ENCODE measurements around the gene TMEM204. TPM values are rescaled to one million over a fixed set of nuclear protein-coding genes. Genes with fewer than 3 reads are reported as not detected.

TMEM204 gene
- total RNA-seq, 1 experiment from 2014 or later: not detected

DNA sequence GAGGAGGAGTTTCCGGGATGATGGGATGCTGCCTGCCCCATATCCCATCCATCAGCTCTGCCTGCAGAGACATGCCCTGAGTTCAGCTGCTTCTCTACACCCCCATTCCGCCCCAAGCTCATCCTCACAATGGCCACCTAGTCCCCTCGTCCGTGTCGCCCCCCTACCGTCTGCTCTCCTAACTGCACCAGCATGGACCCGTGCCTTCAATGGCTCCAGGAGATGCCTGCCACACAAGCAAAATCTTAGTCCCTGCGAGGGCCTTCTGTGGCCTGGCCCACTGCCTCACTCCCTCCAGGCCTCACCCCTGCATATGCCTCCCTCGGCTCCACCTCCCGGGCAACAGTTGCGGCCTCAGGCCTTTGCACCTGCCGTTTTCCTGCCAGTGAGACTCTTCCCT, 42.1 kb upstream of the TMEM204 start:
- no peak overlapping the region for H3K27ac ChIP-seq (ENCODE audit: low read length)
- DNase-seq: no peak
- no peaks in the 10 kb centered on the region for H3K27me3 ChIP-seq (ENCODE audit: low read length)
- H3K4me2 ChIP-seq (ENCODE audit: low read depth, low read length, poor library complexity, severe bottlenecking): no peak overlapping the region
- no peaks in the 10 kb centered on the region for H3K9me3 ChIP-seq (ENCODE audit: low read length)
- peaks cover 19% of the 10 kb centered on the region for H3K79me2 ChIP-seq (ENCODE audit: low read length)
- no peaks in the 10 kb centered on the region for H3K36me3 ChIP-seq (ENCODE audit: insufficient read depth, low read length)
- no peaks in the 10 kb centered on the region for H3K9me2 ChIP-seq (replicated peaks; ENCODE audit: insufficient read depth, low read length)
- no peak overlapping the region for H3K9ac ChIP-seq (ENCODE audit: low read length)
- H2AFZ ChIP-seq (ENCODE audit: low read length): no peak overlapping the region
- H3K4me1 ChIP-seq (ENCODE audit: low read length): peaks cover 19% of the 10 kb centered on the region
- H4K20me1 ChIP-seq (ENCODE audit: insufficient read depth, low read depth, low read length): no peaks in the 10 kb centered on the region
- H3K4me3 ChIP-seq (ENCODE audit: low read length): no peak overlapping the region

DNA sequence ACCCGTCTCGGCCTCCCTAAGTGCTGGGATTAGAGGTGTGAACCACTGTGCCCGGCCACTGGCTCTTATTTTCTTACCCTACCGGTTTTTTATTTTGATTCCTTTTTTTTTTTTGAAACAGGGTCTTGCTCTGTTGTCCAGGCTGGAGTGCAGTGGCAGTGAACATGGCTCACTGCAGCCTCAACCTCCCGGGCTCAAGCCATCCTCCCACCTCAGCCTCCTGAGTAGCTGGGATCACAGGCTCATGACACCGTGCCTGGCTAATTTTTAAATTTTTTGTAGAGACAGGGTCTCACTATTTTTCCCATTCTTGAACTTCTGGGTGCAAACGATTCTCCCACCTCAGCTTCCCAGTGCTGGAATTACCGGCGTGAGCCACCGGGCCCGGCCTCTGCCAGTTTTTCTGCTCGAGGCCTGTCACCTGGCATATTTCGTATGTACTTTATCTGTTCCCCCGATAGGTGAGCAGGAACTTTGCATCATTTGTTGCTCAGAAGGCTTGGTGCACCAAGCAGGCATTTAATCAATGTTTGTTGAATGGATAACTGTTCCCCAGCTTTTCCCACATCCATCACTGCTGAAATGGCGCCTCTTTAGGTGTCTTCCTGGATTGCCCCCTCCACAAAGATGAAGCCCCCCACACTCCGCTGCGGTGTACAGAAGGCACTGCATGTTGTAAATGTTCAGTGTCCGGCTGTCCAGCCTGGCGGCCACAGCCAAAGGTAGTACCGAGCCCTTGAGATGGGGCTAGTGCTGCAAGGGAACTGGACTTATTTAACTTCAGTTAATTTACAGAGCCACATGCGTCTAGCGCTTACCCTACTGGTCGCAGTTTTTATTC, 41.2 kb upstream of the TMEM204 start:
- no peaks in the 10 kb centered on the region for H3K9me2 ChIP-seq (replicated peaks; ENCODE audit: insufficient read depth, low read length)
- H3K27ac ChIP-seq (ENCODE audit: low read length): no peak overlapping the region
- DNase-seq: no peak
- peaks cover 19% of the 10 kb centered on the region for H3K4me1 ChIP-seq (ENCODE audit: low read length)
- peak overlapping the region; percentile 92 for H3K9ac ChIP-seq (ENCODE audit: low read length)
- H3K36me3 ChIP-seq (ENCODE audit: insufficient read depth, low read length): no peaks in the 10 kb centered on the region
- no peaks in the 10 kb centered on the region for H3K9me3 ChIP-seq (ENCODE audit: low read length)
- peak overlapping the region; percentile 95 for H2AFZ ChIP-seq (ENCODE audit: low read length)
- H3K4me2 ChIP-seq (ENCODE audit: low read depth, low read length, poor library complexity, severe bottlenecking): peak overlapping the region; percentile 92
- H3K4me3 ChIP-seq (ENCODE audit: low read length): peak overlapping the region; percentile 93
- peaks cover 19% of the 10 kb centered on the region for H3K79me2 ChIP-seq (ENCODE audit: low read length)
- no peaks in the 10 kb centered on the region for H3K27me3 ChIP-seq (ENCODE audit: low read length)
- H4K20me1 ChIP-seq (ENCODE audit: insufficient read depth, low read depth, low read length): no peaks in the 10 kb centered on the region

DNA sequence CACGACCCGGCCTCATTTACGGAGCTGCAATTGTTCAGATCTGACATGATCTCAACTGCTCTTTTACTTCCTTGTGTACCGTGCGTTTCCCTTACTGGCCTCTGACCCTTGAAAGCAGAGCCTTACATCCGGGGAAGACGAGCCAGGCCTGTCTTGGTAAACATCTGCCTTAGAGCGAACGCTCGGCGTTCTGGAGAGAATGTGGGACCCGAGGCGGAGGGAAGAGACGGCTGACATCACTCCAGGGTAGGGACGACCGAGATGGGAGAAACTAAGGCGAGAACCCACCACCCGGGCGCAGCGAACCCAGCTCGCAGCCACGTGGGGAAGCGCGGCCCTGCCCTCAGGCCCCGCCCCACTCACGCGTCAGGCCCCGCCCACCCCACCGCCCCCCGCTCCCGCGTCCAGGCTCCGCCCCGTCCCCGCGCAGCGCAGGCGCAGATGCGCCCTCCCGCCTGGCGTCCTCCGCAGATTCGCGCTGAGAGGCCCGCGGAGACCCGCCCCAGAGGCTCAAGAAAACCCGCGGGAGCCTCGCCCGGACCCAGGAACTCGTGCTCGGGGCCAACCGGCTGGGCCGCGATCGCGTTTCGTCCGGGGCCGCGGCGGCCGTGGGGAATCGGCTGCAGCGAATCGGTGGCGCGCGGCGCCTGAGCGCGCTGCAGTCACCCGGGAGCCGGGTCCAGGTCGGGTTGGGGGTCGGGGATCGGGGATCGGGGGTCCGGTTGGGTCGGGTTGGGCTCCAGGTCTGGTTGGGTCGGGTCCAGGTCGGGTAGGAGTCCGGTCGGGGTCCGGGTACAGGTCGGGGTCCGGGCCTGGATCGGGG, 40.3 kb upstream of the TMEM204 start, which contains the start of gene TELO2:
TELO2 (plus strand) TSS at position 438 of the 823 bp plus-strand sequence. CDS start 922 bp downstream, outside the sequence.
- Histone ChIP-seq H3K79me2 (ENCODE audit: low read length) (peaks cover 19% of the 10 kb centered on the region), H3K4me3 (ENCODE audit: low read length) (peak within 1 kb of the TSS; percentile 93), H3K4me1 (ENCODE audit: low read length) (peaks cover 19% of the 10 kb centered on the region), H3K9me2 (replicated peaks; ENCODE audit: insufficient read depth, low read length) (no peaks in the 10 kb centered on the region), H3K9me3 (ENCODE audit: low read length) (no peaks in the 10 kb centered on the region), H3K9ac (ENCODE audit: low read length) (peak within 1 kb of the TSS; percentile 92), H3K4me2 (ENCODE audit: low read depth, low read length, poor library complexity, severe bottlenecking) (peak within 1 kb of the TSS; percentile 92), H4K20me1 (ENCODE audit: insufficient read depth, low read depth, low read length) (no peaks in the 10 kb centered on the region), H3K27ac (ENCODE audit: low read length) (peak within 1 kb of the TSS; percentile 41; the same call in 1 of the 2 replicates), H3K36me3 (ENCODE audit: insufficient read depth, low read length) (no peaks in the 10 kb centered on the region), H3K27me3 (ENCODE audit: low read length) (no peaks in the 10 kb centered on the region), H2AFZ (ENCODE audit: low read length) (peak within 1 kb of the TSS; percentile 95)
- peak; percentile 93 for DNase-seq

DNA sequence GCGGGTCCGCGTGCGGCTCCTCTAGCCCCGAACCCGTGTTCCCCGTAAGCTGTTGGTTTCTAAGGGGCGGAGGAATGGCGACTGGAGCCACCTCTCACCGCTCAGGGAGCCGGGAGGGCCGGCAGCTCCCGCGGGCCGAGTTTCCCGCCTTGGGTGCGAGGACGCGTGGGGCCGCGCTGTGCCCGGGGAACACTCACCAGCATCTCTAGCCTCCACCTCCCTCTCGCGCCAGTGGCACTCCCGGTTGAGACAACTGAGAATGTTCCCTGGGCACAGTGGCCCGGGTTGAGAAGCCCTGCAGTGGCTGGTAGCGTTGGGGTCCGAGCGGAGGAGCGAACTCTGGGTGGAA, 39.7 kb upstream of the TMEM204 start:
- Histone ChIP-seq H3K27me3 (ENCODE audit: low read length) (no peaks in the 10 kb centered on the region), H3K36me3 (ENCODE audit: insufficient read depth, low read length) (no peaks in the 10 kb centered on the region), H3K9me3 (ENCODE audit: low read length) (no peaks in the 10 kb centered on the region), H3K79me2 (ENCODE audit: low read length) (peaks cover 19% of the 10 kb centered on the region), H3K4me1 (ENCODE audit: low read length) (peaks cover 19% of the 10 kb centered on the region), H2AFZ (ENCODE audit: low read length) (peak overlapping the region; percentile 63; the same call in 1 of the 2 replicates), H3K9me2 (replicated peaks; ENCODE audit: insufficient read depth, low read length) (no peaks in the 10 kb centered on the region), H4K20me1 (ENCODE audit: insufficient read depth, low read depth, low read length) (no peaks in the 10 kb centered on the region), H3K4me3 (ENCODE audit: low read length) (peak overlapping the region; percentile 93), H3K9ac (ENCODE audit: low read length) (peak overlapping the region; percentile 92), H3K27ac (ENCODE audit: low read length) (peak overlapping the region; percentile 41; the same call in 1 of the 2 replicates), H3K4me2 (ENCODE audit: low read depth, low read length, poor library complexity, severe bottlenecking) (peak overlapping the region; percentile 92)
- peak; percentile 68 for DNase-seq

DNA sequence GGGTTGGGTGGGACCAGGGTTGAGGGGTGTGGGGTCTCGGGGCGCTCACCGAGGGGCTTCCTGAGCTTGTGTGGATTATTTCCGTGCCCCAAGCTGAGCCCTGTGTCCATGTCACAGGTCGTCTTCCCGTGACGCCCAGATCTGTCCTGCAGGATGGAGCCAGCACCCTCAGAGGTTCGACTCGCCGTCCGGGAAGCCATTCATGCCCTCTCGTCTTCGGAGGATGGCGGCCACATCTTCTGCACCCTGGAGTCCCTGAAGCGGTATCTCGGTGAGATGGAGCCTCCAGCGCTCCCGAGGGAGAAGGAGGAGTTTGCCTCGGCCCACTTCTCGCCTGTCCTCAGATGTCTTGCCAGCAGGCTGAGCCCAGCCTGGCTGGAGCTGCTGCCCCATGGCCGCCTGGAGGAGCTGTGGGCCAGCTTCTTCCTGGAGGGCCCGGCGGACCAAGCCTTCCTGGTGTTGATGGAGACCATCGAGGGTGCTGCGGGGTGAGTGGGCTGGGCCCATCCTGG, 39.3 kb upstream of the TMEM204 start:
- Histone ChIP-seq H3K27ac (ENCODE audit: low read length) (no peak overlapping the region; the same call in 1 of the 2 replicates), H3K9me2 (replicated peaks; ENCODE audit: insufficient read depth, low read length) (no peaks in the 10 kb centered on the region), H3K4me2 (ENCODE audit: low read depth, low read length, poor library complexity, severe bottlenecking) (peak overlapping the region; percentile 92), H2AFZ (ENCODE audit: low read length) (no peak overlapping the region), H4K20me1 (ENCODE audit: insufficient read depth, low read depth, low read length) (no peaks in the 10 kb centered on the region), H3K4me3 (ENCODE audit: low read length) (peak overlapping the region; percentile 93), H3K9me3 (ENCODE audit: low read length) (no peaks in the 10 kb centered on the region), H3K9ac (ENCODE audit: low read length) (peak overlapping the region; percentile 92), H3K27me3 (ENCODE audit: low read length) (no peaks in the 10 kb centered on the region), H3K36me3 (ENCODE audit: insufficient read depth, low read length) (no peaks in the 10 kb centered on the region), H3K4me1 (ENCODE audit: low read length) (peaks cover 19% of the 10 kb centered on the region), H3K79me2 (ENCODE audit: low read length) (peaks cover 19% of the 10 kb centered on the region)
- no peak for DNase-seq

DNA sequence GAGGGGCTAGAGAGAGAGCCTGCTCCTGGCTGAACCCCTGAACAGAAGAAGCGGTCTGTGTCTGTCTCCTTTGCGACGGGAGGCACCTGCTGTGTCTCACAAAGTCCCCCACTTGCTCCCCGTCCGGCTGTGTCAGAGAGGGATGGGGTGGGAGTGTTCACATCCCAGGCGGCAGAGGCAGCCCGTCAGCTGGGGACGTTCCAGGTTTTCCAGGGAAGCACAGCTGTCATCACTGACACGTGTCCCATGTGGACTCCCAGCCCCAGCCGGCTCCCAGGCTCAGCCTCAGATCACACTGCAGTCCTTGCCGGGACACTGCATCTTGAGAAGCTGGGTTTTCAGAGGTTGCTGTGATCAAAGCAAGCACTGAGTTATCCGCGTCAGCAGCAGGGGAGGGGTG, 38.8 kb upstream of the TMEM204 start:
- Histone ChIP-seq H3K27ac (ENCODE audit: low read length) (no peak overlapping the region), H2AFZ (ENCODE audit: low read length) (no peak overlapping the region), H3K4me3 (ENCODE audit: low read length) (peak overlapping the region; percentile 93; the same call in 1 of the 2 replicates), H3K27me3 (ENCODE audit: low read length) (no peaks in the 10 kb centered on the region), H3K9me3 (ENCODE audit: low read length) (no peaks in the 10 kb centered on the region), H3K36me3 (ENCODE audit: insufficient read depth, low read length) (no peaks in the 10 kb centered on the region), H4K20me1 (ENCODE audit: insufficient read depth, low read depth, low read length) (no peaks in the 10 kb centered on the region), H3K79me2 (ENCODE audit: low read length) (peaks cover 19% of the 10 kb centered on the region), H3K9ac (ENCODE audit: low read length) (peak overlapping the region; percentile 92; the same call in 1 of the 2 replicates), H3K9me2 (replicated peaks; ENCODE audit: insufficient read depth, low read length) (no peaks in the 10 kb centered on the region), H3K4me2 (ENCODE audit: low read depth, low read length, poor library complexity, severe bottlenecking) (peak overlapping the region; percentile 92), H3K4me1 (ENCODE audit: low read length) (peaks cover 19% of the 10 kb centered on the region)
- DNase-seq: no peak

DNA sequence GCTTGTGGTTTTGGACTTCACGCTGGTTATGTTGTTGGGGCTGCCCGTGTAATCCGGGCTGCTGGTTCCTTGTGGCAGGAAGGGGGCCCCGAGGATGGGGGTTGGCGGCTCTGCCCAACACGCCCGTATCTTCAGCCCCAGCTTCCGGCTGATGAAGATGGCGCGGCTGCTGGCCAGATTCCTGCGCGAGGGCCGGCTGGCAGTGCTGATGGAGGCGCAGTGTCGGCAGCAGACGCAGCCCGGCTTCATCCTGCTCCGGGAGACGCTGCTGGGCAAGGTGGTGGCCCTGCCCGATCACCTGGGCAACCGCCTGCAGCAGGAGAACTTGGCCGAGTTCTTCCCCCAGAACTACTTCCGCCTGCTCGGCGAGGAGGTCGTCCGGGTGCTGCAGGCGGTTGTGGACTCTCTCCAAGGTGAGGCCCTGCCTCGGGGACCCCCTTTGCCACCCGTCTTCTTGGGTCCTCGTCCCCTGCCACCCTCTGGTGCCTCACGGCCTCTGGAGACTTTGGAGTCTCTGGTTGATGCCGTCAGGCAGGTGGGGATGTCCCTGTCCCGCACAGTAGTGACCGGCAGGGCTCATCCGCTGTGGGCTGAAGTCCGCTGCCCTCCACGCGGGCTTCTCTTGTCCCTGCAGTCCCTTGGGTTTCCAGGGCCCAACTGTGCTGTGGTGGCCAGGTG, 38.1 kb upstream of the TMEM204 start:
- H3K4me1 ChIP-seq (ENCODE audit: low read length): peaks cover 19% of the 10 kb centered on the region
- H4K20me1 ChIP-seq (ENCODE audit: insufficient read depth, low read depth, low read length): no peaks in the 10 kb centered on the region
- no peaks in the 10 kb centered on the region for H3K9me3 ChIP-seq (ENCODE audit: low read length)
- no peak overlapping the region for H3K9ac ChIP-seq (ENCODE audit: low read length)
- peaks cover 19% of the 10 kb centered on the region for H3K79me2 ChIP-seq (ENCODE audit: low read length)
- no peaks in the 10 kb centered on the region for H3K9me2 ChIP-seq (replicated peaks; ENCODE audit: insufficient read depth, low read length)
- H2AFZ ChIP-seq (ENCODE audit: low read length): no peak overlapping the region
- H3K27me3 ChIP-seq (ENCODE audit: low read length): no peaks in the 10 kb centered on the region
- H3K4me3 ChIP-seq (ENCODE audit: low read length): no peak overlapping the region
- H3K4me2 ChIP-seq (ENCODE audit: low read depth, low read length, poor library complexity, severe bottlenecking): no peak overlapping the region
- H3K36me3 ChIP-seq (ENCODE audit: insufficient read depth, low read length): no peaks in the 10 kb centered on the region
- H3K27ac ChIP-seq (ENCODE audit: low read length): no peak overlapping the region
- no peak for DNase-seq

All from Karpas-422 (cell line).